NCI-H146 (cell line): ENCODE data around the gene AP3M1.

Experiments used
- DNase-seq: peaks from one replicate; lab custom pipeline; 2025; lab: John Stamatoyannopoulos, UW

The AP3M1 gene

DNA sequence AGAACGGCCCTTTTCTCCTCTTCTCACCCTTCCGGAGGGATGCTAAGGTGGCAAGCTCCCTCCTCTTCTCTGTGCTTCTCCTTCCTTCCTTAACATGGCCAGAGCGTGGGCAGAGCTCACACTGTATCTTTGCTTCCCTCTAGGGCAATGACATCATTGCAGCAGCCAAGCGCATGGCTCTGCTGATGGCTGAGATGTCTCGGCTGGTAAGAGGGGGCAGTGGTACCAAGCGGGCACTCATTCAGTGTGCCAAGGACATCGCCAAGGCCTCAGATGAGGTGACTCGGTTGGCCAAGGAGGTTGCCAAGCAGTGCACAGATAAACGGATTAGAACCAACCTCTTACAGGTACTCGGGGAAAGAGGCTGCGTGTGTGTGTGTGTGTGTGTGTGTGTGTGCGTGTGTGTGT, 36.6 kb downstream of the AP3M1 start:
- DNase-seq: no peak

DNA sequence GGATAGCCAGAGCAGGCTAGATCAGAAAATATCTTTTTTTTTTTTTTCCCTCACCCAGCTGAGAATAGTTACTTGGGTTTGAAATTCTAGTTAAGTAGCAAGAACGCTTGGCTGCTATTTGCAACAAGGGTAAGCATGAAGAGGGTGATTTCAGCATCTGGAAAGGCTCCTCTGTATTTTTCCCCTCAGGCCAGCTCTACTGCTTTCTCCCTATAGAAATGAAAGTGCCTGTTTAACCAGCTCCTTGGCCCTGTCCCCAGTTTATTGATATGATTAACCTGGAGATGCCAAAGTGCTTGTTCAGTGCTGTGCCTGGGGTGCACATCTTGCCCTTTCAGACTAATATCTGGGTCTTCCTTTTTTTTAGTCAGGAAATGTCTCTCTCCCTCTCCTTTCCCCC, 37.1 kb downstream of the AP3M1 start:
- DNase-seq: no peak

DNA sequence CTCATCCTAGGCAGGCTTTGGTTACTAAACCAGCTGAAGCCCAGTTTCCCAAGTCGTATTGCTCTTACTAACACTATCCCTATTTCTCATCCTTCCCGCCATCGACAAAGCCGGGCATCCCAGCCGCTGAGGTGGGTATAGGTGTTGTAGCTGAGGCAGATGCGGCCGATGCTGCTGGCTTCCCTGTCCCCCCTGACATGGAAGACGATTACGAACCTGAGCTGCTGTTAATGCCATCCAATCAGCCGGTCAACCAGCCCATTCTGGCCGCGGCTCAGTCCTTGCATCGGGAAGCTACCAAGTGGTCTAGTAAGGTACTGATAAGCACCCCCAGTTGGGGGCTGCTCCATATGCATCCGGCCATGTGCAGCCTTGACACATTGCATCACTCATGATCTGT, 38.8 kb downstream of the AP3M1 start:
- DNase-seq: no peak

DNA sequence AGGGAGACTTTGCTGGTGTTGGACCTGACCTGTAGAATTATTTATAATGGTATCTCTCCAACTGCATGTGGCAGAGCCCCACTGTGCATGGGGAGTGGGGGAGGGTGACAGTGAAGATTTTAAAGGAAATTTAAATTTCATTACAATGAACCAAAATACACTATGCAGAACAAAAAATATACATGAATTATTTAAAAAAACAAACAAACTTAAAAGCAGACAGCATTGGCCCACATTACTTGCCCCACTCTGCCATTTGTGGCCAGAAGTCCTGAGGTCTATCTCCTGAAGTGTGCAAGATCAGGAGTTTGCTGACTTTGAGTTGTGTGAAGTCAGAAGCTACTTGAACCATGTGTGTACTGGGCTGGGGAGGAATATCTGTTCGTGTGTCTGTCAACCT, 40.5 kb downstream of the AP3M1 start:
- no peak for DNase-seq

DNA sequence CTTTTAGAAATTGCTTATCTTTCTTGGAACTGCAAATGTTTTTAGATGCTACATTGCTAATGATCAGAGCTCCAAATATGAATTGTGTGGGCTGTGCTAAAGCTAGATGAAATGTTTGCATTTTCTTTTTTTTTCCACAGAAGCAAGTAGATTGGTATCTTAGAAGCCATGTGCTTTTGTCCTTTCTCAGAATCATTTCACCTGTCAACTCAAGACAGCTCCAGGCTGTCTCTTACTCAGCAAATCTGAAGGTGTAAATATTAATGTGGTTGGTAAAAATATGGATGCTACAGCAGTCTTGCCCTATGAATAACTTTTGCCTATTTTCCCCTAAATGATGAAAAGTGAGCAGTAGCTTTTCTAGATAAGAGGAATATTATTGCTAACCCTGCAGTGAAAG, 41.2 kb downstream of the AP3M1 start:
- DNase-seq: no peak

DNA sequence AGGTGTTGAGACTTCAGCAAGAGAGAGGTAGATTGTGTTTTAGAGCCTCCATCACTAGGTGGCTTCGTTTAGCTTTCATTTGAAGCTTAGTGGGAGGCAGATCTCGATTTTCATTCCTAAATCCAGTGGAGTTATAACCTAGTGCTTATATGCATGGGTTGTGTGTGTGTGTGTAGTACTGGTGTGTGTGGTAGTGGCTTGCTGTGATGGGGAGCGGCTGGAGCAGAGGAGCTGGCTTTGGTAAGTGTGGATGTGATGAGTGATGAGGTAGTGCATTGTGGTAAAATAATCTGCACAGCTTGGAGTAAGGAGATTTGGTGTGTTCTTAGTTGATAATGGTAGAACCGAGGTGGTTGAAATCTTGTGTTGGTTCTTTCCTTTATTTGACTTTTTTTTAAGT, 43.2 kb downstream of the AP3M1 start:
- DNase-seq: no peak

DNA sequence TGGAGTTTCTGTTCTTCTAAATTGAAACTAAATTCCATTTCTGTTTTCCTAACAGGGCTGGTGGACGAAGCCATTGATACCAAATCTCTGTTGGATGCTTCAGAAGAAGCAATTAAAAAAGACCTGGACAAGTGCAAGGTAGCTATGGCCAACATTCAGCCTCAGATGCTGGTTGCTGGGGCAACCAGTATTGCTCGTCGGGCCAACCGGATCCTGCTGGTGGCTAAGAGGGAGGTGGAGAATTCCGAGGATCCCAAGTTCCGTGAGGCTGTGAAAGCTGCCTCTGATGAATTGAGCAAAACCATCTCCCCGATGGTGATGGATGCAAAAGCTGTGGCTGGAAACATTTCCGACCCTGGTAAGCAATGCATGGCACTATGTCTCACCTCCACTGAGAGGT, 45.6 kb downstream of the AP3M1 start:
- no peak for DNase-seq

DNA sequence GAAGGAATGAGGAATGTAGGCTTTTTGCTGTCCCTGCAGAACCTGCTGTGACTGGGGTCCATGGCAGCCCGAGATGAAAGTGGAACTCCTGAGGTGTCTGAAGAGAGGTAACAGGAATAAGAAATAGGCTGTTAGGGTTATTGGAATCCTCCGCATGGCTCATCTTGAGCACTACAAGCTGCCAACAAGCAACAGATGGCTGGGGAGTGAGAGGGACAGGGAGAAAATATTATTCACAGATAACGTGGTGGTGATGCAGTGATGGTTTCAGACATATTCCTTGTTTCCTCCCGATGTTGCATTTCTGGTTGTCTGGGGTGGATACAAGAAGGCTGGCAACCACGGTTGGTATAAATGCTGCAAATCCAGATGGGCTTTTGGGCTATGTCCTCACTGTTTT, 46.1 kb downstream of the AP3M1 start:
- DNase-seq: no peak

DNA sequence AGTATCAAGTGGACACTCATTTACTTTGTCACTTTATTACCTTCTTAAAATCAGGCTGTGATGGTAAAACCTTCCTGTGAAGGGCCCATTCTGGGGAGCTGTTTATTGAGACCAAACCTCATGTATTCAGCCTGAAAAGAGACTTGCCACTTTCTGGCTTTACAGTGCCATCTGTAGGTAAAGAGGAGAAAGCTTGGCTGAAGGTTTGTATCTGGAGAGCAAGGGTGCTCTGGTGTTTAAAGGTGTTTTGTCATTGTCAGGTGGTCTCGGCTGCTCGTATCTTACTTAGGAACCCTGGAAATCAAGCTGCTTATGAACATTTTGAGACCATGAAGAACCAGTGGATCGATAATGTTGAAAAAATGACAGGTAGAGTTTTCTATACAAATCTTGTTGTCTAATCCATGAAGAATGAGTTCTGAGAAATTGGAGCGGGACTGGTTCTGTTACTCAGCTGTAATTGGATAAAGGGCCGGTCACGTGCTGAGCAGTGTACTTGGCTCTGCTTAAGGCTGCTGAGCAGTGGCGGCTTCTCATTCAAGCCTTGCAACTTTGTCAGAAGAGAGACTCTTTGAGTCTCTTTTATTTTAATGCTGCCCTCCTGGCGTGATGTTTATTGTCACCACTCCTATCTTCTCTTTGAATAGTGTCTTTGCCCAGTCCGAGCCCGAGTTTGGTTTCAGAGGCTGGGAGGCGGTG, 46.9 kb downstream of the AP3M1 start:
- no peak for DNase-seq

DNA sequence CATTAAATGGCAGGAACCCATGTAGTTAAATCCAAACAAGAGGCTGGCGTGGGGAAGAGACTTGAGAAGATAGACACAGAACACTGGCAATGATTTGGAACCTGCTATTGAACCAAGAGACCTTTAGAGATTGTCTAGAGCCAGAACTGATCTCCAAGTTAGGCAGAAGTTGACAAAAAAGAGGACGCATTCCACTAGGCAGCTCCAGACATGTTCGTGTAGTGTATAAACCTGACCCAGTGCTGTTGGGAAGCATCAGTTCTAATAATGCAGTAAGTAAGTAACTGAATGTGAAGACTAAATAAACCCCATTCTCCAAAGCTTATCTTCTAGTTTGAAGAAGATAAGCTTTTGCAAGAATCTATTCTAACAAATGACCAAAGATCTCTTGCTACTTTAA, 50.8 kb downstream of the AP3M1 start:
- no peak for DNase-seq

DNA sequence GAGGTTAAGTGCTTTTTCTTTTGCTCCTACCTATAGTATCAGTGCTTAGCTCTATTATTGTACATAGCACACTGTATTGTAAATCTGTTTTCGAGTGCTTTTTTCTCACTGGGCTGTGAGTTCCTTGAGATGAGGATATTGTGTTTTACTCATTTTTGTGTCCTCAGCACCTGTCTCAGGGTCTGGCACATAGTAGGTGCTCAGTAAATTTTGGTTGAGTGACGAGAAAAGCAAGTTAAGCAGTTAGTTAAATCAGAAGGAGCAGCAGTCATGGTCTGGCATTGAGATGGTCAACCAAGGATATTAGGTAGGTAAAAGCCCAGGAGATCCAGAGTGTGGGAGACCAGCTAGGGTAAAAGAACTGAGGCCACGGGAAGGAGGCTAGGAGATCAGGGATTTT, 51.2 kb downstream of the AP3M1 start:
- no peak for DNase-seq

DNA sequence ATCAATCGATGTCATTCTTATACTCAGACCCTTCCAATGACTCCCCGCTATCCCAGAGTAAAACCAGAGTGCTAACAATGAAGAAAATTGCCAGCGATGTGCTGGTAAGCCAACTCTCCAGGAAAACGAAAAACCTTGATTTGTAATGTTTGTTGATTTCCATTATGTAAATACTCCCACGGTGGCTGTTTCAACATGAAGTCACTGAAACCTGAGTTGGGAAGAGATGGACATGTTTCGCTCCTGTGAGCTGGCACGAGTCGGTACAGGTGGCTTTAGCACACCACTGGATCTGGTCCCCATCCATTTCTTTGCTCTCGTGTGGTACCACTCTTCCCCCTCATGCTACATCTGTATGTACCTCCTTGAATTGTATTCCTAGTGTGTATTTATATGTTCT, 52.9 kb downstream of the AP3M1 start:
- DNase-seq: no peak

DNA sequence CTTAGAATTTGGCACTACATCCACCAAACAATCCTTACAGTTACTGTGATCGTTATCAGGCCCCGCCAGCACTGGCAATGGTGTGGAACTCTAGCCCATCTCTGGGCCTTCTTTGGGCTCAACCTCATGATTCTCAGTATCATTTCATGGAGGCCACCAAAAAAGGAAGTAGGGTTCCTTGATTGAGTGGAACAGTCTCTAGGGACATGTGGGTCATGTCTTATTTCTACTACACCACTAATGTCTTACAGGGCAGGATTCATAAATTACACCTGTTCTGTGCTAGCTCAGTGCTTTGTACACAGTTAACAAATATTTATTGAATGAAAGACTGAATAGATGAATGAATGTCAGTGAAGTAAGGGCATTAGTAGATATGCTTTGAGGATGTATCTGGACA, 53.9 kb downstream of the AP3M1 start:
- DNase-seq: no peak

DNA sequence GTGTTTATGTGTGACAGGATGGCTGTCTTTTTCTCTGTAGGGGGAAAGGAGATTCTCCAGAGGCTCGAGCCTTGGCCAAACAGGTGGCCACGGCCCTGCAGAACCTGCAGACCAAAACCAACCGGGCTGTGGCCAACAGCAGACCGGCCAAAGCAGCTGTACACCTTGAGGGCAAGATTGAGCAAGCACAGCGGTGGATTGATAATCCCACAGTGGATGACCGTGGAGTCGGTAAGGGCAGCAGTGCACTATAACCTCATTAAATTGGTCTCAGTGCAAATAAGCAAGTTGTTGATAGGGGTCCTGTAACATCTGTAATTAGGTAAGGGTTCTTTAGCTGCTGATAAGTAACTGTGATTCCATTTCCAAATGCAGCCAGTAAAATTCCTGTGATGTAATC, 56.4 kb downstream of the AP3M1 start:
- peak; percentile 38 for DNase-seq

DNA sequence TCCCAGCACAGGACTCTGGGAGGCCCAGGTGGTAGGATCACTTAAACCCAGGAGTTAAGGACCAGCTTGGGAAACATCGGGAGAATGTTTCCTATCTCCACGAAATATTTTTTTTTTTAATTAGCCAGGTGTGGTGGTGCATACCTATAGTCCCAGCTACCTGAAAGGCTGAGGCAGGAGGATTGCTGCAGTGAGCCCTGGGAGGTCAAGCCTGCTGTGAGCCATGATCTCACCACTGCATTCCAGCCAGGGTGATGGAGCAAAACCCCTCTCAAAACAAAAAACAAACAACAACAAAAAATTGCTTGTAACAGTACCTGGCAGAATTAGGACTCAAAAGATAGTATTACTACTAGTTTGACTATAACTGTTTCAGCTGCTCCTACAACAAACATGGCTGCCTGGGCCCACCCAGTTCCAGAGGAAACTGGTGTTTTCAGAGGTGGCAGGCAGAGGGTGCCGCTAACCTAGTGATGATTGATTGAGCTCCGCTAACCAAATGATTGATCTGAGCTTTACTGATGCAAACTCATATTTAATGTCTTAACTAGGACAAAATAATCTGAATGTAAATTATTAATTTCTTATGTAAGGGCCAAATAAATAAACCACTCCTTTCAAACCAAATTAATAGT, 57.0 kb downstream of the AP3M1 start:
- DNase-seq: peak; percentile 28

DNA sequence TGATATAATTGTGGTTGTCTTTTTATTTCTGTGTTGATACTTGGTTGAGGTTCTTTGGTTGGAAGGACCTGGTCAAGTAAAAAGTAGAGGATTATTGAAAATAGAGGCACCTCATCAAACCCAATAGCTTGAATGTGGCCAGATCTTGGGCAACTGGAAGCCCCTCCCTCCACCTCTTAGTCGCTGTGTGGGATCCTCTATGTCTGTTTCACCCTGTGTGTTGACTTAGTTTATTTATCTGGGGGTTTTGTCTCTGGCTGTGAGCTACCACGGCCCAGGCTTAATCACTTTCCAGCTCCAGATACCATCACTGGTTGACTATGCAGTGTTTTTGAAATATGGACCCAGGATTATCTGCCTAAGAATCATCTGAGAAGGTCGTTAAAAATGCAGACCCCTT, 58.3 kb downstream of the AP3M1 start:
- no peak for DNase-seq

DNA sequence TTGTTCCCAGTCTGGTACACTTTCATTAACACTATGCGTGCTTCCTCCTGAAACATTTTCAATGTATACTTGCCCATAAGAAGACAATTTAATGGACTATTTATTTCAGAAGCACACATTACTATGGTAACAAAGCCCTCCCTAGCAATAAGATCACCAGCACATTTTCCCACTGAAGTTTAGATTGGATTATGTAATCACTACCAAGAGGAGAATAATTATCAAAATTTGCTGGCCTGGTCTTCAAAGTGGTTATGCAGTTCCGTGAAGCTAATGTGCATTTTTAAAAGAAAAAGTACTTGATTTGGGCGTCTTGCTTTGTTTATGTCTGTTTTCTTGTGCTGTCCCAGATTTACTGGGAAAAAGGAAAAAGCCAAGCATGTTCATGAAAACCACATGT, 61.9 kb downstream of the AP3M1 start:
- no peak for DNase-seq

DNA sequence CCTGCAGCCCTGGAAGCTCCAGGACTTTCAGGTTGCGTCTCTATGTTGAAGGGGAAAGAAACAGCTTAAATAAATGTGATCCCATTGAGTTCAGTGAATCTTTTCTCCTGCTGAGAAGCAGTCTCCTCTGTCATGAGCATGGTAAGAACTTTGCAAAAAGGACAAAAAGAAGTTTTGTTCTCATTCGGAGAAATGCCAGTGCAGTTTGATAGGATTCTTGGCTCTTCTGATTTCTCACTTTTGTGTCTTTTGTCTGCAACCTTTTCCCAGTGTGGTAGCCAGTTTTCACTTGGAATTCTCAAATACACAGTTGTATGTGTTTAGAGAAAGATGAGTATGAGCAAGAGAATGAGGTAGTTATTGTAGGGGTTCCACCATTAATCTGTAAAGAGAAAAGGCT, 64.3 kb downstream of the AP3M1 start:
- DNase-seq: no peak

DNA sequence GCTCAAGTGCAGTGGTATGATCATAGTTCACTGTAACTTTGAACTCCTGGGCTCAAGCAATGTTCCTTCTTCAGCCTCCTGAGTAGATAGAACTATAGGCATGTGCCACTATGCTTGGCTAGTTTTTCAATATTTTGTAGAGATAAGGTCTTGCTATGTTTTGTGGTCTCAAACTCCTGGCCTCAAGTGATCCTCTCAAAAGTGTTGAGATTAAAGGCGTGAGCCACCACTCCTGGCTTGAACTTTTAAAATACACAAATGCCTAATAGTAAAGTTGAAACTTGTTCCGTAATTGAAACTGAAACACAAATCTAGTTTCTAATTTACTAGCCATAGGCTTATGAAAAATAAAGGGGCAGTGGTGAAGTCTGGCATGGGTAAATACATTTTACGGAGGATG, 65.7 kb downstream of the AP3M1 start:
- DNase-seq: no peak

DNA sequence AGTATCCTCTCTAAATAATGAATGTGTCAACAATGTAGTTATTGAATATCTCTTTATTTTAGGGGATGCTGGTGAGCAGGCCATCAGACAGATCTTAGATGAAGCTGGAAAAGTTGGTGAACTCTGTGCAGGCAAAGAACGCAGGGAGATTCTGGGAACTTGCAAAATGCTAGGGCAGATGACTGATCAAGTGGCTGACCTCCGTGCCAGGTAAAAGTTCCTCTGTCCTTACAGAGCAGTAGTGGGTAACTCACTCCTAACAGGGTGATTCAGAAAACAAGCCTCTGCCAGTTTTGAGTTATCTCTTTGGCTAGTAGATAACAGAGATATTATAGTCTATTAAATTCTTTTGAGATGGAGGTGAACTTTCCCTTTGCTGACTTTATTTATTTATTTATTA, 67.3 kb downstream of the AP3M1 start:
- DNase-seq: no peak

DNA sequence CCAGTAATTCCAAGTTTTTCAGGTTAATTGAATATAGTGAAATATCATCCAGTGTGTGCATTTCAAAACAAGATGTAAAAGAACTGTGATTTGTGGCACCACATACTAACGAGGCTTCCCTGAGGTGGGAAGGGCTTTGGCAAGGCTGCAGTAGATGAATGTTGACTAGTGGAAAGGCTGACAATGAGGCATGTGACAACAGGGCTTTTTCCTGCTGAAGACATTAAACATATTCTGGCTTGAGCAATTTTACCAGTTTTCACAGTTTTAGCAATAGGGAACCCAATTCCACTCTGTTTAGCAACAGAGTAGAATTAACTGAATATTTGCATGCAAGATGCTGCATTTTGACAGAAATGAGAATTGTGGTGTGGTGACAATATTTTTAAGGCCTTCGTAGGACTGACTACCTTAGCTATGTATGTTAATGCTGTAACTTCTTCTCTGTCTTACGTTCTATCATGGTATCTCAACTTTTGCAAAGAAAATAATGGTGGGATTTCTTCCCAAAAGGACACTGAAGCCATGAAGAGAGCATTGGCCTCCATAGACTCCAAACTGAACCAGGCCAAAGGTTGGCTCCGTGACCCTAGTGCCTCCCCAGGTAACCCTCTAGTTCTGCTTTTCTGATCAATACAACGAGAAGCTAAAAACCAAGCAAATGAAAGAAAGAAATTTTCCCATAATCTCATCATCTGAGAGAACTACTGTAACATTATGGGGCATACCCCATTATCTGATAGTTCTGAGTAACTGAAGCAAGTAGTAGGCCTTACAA, 68.5 kb downstream of the AP3M1 start:
- no peak for DNase-seq

DNA sequence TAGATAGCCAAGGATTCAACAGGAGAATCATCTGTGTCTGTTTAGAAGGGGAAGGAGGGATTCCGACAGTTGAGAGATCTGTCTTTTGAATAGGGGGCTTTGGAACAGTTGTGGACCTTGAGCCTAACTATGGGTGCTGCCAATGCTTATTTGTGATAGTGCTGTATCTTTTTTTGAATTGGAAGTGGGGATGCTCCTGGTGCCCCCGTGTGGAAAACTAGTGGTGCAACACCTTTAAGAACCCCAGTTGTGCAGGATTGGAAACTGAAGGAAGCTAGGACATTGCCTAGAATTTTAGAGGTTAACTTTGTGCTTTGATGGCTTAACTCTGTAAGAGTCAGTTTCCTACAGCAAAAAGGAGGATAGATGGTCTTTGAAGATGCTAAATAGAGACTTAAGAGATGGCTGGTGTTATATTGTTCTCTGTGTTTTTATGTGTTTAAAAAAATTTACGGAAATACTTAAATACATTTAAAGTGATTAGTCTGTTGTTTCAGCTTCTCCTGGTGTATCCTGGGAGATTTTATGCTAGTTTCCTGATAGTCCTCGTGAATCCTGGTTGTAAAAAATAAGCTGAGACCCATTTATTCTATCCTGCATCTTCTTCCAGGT, 69.3 kb downstream of the AP3M1 start:
- peak; percentile 39 for DNase-seq
